Breast epithelium (tissue), 4 donors: ENCODE data around the gene SPATA24. TPM values are rescaled to one million over a fixed set of nuclear protein-coding genes. Genes with fewer than 3 reads are reported as not detected.

ENCODE experiments used
- DNase-seq, 2 donors: peaks; one replicate each; pipeline ENCODE4 v3.0.0-alpha.2; 2019; ENCODE audit warnings: low spot score in 2 of 2
- H3K27ac ChIP-seq, 2 donors: fragments of 200-600 bp; sonication (generic) in 1 of 2; one replicate each; pipeline ENCODE4 v1.5.1; 2016 to 2019; ENCODE audit warnings: mild to moderate bottlenecking in 1 of 2
- H3K27me3 ChIP-seq, 2 donors: fragments of 200-600 bp; sonication (generic) in 1 of 2; one replicate each; pipeline versions ENCODE4 v1.5.1 to v1.6.0; 2017 to 2019; ENCODE audit warnings: control low read depth in 1 of 2, mild to moderate bottlenecking in 1 of 2
- H3K36me3 ChIP-seq: fragments of 200-600 bp; one replicate; pipeline ENCODE4 v1.5.1; 2019
- H3K4me1 ChIP-seq, 2 donors: fragments of 200-600 bp; sonication (generic); one replicate each; pipeline ENCODE4 v1.5.1; 2016 to 2019; ENCODE audit warnings: control low read depth in 1 of 2
- H3K4me3 ChIP-seq, 3 donors: fragments of 200-600 bp; sonication (generic); 1 replicate in 2 of 3; 2 replicates in 1 of 3; pipeline ENCODE4 v1.5.1; 2016 to 2019; ENCODE audit warnings: mild to moderate bottlenecking in 3 of 3, moderate library complexity in 2 of 3
- H3K9me3 ChIP-seq, 2 donors: fragments of 200-600 bp; sonication (generic) in 1 of 2; one replicate each; pipeline ENCODE4 v1.5.1; 2016 to 2019; ENCODE audit warnings: control low read depth in 1 of 2
- POLR2A ChIP-seq: fragments of 450-650 bp; IDR thresholded peaks from one replicate; pipeline ENCODE4 v1.6.1; 2016; ENCODE audit warnings: antibody characterized with exemption, mild to moderate bottlenecking, moderate library complexity
- POLR2AphosphoS5 ChIP-seq, 3 donors: sonication (generic); formaldehyde crosslinking; IDR thresholded peaks; one replicate each; pipeline ENCODE4 v1.6.1; 2017; ENCODE audit warnings: antibody characterized with exemption in 3 of 3
- intact Hi-C: fragments of 100-400 bp; cut with DNase I; formaldehyde crosslinking; loops from one replicate; pipeline ENCODE4 v1.15.1; 2023; ENCODE audit warnings: low total_unique reads
- total RNA-seq, 3 donors: library from RNA; depleted of rRNA; stranded (reverse); fragments of >200 nt; gene quantifications; one replicate each; pipeline ENCODE4 v1.1.0, GENCODE V29; 2016
- TF ChIP-seq, protein P1 (sequence below), 3 donors: fragments of 450-650 bp; IDR thresholded peaks; one replicate each; pipeline ENCODE4 v1.5.1; 2016 to 2017; ENCODE audit warnings: antibody characterized with exemption in 3 of 3, mild to moderate bottlenecking in 3 of 3, moderate library complexity in 3 of 3

The SPATA24 gene
- total RNA-seq, 3 donors from 2014 or later = 0.98 to 2.4 (median 2.2) TPM

DNA sequence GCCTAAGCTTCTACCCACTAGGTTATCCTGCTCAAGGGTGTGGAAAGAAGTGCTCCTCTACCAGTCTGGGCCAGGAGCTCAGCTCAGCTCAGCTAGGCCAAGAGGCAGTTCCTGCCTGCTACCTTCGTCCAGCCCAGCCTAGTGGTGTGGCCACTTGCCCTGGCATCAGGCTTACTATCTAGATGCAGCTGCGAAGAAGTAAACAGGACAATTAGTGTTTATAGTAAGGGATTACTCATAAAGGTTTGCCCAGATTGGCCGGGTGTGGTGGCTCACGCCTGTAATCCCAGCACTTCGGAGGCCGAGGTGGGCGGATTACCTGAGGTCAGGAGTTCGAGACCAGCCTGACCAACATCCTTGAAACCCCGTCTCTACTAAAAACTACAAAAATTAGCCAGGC is 12.8 kb upstream of the SPATA24 start:
- DNase-seq = no peak
- H3K9me3 ChIP-seq = no peaks in the 10 kb centered on the region
- peaks cover 4 to 12% of the 10 kb centered on the region in 2 donors for H3K4me1 ChIP-seq
- intact Hi-C loops = loop anchor here (5.0 kb wide), 1 partner anchor 101 kb away; no protein-coding TSS in a partner anchor
- H3K36me3 ChIP-seq = no peaks in the 10 kb centered on the region
- TF ChIP-seq POLR2AphosphoS5 (IDR thresholded peaks at IDR 0.05) = no peak
- no peak for TF ChIP-seq POLR2A
- TF ChIP-seq, protein P1, sequence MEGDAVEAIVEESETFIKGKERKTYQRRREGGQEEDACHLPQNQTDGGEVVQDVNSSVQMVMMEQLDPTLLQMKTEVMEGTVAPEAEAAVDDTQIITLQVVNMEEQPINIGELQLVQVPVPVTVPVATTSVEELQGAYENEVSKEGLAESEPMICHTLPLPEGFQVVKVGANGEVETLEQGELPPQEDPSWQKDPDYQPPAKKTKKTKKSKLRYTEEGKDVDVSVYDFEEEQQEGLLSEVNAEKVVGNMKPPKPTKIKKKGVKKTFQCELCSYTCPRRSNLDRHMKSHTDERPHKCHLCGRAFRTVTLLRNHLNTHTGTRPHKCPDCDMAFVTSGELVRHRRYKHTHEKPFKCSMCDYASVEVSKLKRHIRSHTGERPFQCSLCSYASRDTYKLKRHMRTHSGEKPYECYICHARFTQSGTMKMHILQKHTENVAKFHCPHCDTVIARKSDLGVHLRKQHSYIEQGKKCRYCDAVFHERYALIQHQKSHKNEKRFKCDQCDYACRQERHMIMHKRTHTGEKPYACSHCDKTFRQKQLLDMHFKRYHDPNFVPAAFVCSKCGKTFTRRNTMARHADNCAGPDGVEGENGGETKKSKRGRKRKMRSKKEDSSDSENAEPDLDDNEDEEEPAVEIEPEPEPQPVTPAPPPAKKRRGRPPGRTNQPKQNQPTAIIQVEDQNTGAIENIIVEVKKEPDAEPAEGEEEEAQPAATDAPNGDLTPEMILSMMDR (IDR thresholded peaks at IDR 0.05) = no peak
- H3K27ac ChIP-seq = peak overlapping the region; percentile 21 to 43
- H3K4me3 ChIP-seq = no peak overlapping the region
- no peaks in the 10 kb centered on the region for H3K27me3 ChIP-seq

DNA sequence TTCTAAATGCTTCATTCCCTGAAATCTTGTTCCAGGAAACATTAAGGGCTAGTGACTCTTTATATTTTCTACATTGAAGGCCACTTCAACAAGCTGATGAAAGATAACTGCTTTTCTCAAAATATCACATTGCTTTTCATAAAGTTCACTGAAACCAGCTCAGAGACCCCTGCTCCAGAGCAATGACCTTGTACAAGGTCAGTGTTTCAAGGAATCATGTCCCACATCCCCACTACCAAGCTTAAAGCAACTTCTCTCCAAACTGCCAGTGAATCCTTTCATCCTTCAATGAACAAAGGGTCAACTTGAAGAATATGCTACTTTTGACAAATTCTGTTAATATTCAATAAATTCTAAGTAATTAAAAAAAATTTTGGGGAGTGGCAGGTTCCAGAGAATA is 12.0 kb upstream of the SPATA24 start:
- Histone ChIP-seq H3K27ac (peak overlapping the region; percentile 38 to 77), H3K4me3 (no peak overlapping the region), H3K4me1 (peaks cover 4 to 12% of the 10 kb centered on the region in 2 donors), H3K9me3 (no peaks in the 10 kb centered on the region), H3K27me3 (no peaks in the 10 kb centered on the region), H3K36me3 (no peaks in the 10 kb centered on the region)
- intact Hi-C loops = loop anchor here (2.0 to 5.0 kb wide), 2 partner anchors 71 to 101 kb away; no protein-coding TSS in a partner anchor
- TF ChIP-seq, protein P1 (IDR thresholded peaks at IDR 0.05) = no peak
- TF ChIP-seq POLR2A = no peak
- no peak for TF ChIP-seq POLR2AphosphoS5 (IDR thresholded peaks at IDR 0.05)
- DNase-seq = no peak

DNA sequence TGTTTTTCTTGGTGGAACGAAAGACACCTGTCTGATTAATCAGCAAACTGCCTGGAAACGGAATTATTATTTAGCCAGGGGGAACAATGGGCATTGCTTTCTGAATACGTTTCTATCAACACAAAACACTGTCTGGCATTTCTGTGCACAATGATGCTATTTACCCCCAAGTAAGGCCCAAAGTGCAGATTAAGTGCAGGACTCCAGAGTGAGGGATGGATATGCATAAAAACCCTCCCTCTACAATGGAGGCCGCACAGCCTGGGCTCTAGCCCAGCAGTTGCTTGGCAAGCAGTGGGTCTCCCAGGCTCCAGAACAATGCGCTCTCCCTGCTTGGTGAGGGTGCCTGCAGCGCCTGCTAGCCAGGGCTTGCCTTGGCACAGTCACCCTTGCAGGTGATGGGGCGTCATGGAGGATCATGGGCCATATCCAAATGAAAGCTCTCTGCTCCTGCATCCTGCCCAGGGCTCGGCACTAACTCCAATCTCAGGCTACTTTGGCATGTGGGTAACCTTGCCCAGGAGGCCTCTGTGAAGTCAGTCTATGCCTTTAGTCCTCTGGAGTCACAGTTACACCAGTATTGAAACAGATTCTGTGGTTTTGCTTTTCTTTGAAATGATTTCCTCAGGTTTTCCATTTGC is 11.5 kb upstream of the SPATA24 start:
- intact Hi-C loops = loop anchor here (2.0 to 5.0 kb wide), 2 partner anchors 71 to 102 kb away; no protein-coding TSS in a partner anchor
- Histone ChIP-seq H3K27ac (peak overlapping the region; percentile 38 to 77), H3K27me3 (no peaks in the 10 kb centered on the region), H3K36me3 (no peaks in the 10 kb centered on the region), H3K9me3 (no peaks in the 10 kb centered on the region), H3K4me1 (peaks cover 4 to 12% of the 10 kb centered on the region in 2 donors), H3K4me3 (no peak overlapping the region)
- no peak for DNase-seq
- TF ChIP-seq, protein P1 (IDR thresholded peaks at IDR 0.05) = no peak
- TF ChIP-seq POLR2A (no peak), POLR2AphosphoS5 (IDR thresholded peaks at IDR 0.05) (no peak)

DNA sequence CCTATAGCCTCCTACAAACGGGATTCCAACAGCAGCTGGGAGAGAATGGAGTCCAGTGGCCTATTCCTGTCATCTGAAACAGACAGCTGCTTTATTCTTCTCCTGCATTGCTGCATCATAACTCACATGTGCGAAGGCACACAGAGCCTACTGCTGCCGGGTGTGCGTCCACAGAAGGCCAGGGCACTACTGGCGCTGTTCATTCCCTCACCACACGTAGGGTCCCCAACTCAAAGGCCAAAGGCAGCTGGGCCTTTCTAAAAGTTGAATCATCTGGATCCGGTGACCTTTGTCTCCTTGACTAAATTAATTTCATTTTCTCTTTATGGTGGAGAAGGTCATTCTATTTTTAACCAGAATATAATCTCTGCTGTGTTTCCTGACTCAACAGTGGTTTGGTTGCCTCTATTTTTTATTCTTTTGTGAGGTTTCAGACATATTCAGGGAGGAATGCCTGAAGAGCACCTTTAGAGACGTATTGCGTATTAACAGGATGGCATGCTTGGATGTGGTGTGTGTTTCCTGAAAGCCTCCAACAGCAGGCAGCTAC is 10.8 kb upstream of the SPATA24 start:
- TF ChIP-seq, protein P1 (IDR thresholded peaks at IDR 0.05) = no peak
- no peak for TF ChIP-seq POLR2AphosphoS5 (IDR thresholded peaks at IDR 0.05)
- peaks cover 4 to 12% of the 10 kb centered on the region in 2 donors for H3K4me1 ChIP-seq
- no peak overlapping the region for H3K4me3 ChIP-seq
- no peak for DNase-seq
- H3K36me3 ChIP-seq = no peaks in the 10 kb centered on the region
- intact Hi-C loops = loop anchor here (2.0 to 5.0 kb wide), 2 partner anchors 72 to 103 kb away; no protein-coding TSS in a partner anchor
- H3K9me3 ChIP-seq = no peaks in the 10 kb centered on the region
- H3K27ac ChIP-seq = peak overlapping the region; percentile 38 to 77
- H3K27me3 ChIP-seq = no peaks in the 10 kb centered on the region

DNA sequence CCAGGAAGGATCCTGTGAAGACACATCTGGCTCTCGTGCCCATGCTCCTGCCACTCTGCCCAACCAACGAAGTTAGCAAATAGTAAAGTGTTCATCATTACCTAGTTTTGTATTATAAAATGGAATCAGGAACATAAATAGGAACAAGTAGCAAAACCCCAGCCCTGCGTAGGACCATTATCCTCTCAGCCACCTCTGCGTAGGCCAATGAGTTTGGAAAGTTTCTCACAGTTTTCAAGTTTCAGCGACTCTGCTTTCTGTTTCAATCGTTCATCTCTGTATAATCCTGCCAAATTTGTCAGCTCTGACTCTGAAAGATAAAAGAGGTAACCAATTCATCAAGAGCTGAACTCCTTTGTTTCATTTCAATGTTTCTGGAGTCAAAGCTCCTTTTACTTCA is 10.1 kb upstream of the SPATA24 start:
- no peaks in the 10 kb centered on the region for H3K36me3 ChIP-seq
- no peaks in the 10 kb centered on the region for H3K27me3 ChIP-seq
- no peak overlapping the region for H3K4me3 ChIP-seq
- TF ChIP-seq POLR2AphosphoS5 (IDR thresholded peaks at IDR 0.05) (no peak), POLR2A (no peak)
- TF ChIP-seq, protein P1 (IDR thresholded peaks at IDR 0.05) = no peak
- H3K27ac ChIP-seq = peak overlapping the region; percentile 38 to 77
- intact Hi-C loops = loop anchor here (2.0 kb wide), 1 partner anchor 73 kb away; no protein-coding TSS in a partner anchor
- DNase-seq = no peak
- peaks cover 4 to 12% of the 10 kb centered on the region in 2 donors for H3K4me1 ChIP-seq
- no peaks in the 10 kb centered on the region for H3K9me3 ChIP-seq
